GM21515 (cell line): ENCODE results near the gene TBX4.

Experiments
- ATAC-seq: cut with Tn5 transposase; IDR thresholded peaks from one replicate; pipeline ENCODE4 v1.9.1; 2021; ENCODE audit not compliant: unreplicated experiment

Gene TBX4

GRCh38 chr17:61453566-61454380, 1.6 kb downstream of the TBX4 start:
- ATAC-seq, result no peak

- no peak for ATAC-seq
Observed at GRCh38 chr17:61454381-61455323, 2.4 kb downstream of the TBX4 start.

GRCh38 chr17:61455324-61456060, 3.3 kb downstream of the TBX4 start:
- ATAC-seq, result no peak

GRCh38 chr17:61456061-61456681, 3.9 kb downstream of the TBX4 start:
- ATAC-seq, result no peak

GRCh38 chr17:61456688-61457225, 4.5 kb downstream of the TBX4 start:
- no peak for ATAC-seq

GRCh38 chr17:61457226-61457983, 5.2 kb downstream of the TBX4 start:
- no peak for ATAC-seq

- no peak for ATAC-seq
Observed at GRCh38 chr17:61458000-61458399, 5.8 kb downstream of the TBX4 start.

DNA sequence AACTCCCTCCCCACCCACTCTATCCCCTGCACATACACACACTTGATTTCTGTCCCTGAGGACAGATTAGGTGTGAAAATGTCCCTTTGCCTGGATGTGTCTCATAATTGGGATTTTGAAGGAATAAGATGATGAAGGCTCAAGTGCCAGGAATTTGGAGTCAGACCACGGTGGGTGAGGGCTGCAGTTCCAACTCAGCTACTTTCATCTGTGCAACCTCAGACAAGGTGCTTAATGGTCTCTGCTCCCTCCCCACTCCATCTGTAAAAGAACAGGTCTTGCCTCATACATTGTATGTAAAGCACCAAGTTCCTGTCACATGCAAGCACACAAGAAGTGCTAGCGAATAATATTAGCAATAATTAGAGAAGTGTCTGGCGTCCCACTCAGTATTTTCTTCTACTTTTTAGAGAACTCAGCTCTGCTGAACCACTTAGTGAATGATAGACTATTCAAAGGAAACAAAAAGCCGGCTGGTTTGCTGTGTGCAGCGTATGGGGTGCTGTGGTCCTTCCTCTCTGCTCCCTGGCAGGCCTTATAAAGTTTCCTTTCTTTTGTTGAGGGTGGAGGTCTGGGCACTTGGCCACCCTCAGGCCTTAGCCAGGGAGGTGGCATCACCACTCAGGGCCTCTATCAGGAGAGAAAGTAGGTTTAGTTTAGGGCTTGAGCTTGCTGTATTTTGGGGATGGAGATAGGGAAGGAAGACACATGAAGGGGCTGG, 6.4 kb downstream of the TBX4 start:
- no peak for ATAC-seq

GRCh38 chr17:61459142-61459809, 7.1 kb downstream of the TBX4 start:
- no peak for ATAC-seq

DNA sequence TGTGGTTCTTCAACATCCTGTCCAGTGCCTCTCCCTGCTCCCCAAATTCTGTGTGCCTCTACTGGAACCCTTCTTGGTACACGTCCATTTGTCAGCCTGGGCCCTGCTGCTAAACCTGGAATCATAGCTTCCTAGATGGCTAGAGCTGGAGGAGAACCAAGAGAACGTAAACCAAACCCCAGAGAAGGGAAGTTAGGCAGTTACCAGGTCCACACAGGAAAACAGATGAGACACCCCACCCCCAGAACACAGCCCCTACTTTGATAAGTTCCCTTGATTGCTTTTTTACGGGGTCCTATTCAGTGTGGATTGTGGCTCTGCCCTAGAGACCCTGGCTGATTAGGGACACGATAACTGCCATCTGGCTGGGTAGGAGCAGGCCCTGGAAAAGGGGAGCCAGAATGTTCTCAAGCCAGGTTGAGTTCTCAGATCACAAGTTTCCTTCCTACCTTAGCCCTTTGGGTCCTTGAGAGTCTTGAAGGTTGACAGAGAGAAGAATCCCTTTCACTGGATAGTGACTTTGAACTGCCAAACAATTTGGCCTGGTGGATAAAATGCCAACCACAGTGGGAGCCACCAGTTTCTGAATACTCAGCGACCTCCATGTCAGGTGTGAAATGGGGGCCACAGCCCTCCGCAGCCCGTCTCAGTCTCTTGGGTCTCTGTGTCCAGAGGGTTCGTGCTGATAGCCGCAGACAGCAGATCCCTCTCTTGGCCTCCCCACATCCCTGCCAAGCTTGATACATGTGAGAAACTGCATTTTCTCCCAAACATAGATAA, 7.9 kb downstream of the TBX4 start:
- ATAC-seq, result no peak

- ATAC-seq, result no peak
Observed at GRCh38 chr17:61460796-61461585, 8.8 kb downstream of the TBX4 start.

GRCh38 chr17:61461586-61461966, 9.4 kb downstream of the TBX4 start:
- no peak for ATAC-seq

GRCh38 chr17:61461967-61462718, 9.9 kb downstream of the TBX4 start:
- no peak for ATAC-seq

- no peak for ATAC-seq
Observed at GRCh38 chr17:61462719-61463315, 10.6 kb downstream of the TBX4 start.

DNA sequence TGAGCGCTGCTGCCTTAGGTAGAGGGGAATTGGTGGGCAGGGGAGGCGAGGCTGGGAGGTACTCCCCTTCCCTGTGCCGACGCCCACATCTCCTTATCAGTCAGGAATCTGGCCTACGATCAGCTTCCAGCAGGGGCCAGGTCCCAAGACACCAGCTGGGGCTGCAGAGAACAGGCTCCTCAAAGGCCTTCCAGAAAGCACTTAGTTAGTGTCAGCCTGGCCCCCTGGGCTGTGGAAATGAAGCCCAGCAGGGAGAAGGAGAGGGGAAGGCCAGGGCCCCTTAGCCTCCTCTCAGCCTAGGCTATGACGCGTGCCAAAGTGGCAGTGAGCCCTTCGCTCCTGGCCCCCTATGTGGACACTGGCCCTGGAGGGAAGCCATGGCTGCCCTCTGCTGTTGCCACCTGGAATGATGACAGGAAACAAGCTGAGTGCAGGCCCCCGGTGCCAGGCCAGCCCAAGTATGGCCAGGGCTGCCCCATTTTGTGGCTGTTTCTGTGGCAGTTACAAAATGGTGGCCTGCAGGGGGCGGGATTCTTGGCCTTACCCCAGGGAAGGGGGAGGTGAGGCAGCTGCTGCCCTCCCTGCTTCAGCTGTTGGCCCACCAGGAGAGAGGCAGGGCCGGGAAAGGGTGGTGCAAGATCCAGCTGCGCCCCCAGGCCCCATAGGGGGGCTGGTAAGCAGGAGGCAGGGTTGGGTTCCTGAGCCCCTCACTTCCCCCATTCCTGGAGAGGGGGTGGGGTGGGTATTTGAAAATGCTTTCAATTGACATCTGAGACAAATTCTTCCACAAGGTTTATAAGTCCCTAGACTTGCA, 11.3 kb downstream of the TBX4 start:
- no peak for ATAC-seq
